Measurements from ENCODE around the gene PROM1.

PROM1 gene, protein sequence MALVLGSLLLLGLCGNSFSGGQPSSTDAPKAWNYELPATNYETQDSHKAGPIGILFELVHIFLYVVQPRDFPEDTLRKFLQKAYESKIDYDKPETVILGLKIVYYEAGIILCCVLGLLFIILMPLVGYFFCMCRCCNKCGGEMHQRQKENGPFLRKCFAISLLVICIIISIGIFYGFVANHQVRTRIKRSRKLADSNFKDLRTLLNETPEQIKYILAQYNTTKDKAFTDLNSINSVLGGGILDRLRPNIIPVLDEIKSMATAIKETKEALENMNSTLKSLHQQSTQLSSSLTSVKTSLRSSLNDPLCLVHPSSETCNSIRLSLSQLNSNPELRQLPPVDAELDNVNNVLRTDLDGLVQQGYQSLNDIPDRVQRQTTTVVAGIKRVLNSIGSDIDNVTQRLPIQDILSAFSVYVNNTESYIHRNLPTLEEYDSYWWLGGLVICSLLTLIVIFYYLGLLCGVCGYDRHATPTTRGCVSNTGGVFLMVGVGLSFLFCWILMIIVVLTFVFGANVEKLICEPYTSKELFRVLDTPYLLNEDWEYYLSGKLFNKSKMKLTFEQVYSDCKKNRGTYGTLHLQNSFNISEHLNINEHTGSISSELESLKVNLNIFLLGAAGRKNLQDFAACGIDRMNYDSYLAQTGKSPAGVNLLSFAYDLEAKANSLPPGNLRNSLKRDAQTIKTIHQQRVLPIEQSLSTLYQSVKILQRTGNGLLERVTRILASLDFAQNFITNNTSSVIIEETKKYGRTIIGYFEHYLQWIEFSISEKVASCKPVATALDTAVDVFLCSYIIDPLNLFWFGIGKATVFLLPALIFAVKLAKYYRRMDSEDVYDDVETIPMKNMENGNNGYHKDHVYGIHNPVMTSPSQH

DNA sequence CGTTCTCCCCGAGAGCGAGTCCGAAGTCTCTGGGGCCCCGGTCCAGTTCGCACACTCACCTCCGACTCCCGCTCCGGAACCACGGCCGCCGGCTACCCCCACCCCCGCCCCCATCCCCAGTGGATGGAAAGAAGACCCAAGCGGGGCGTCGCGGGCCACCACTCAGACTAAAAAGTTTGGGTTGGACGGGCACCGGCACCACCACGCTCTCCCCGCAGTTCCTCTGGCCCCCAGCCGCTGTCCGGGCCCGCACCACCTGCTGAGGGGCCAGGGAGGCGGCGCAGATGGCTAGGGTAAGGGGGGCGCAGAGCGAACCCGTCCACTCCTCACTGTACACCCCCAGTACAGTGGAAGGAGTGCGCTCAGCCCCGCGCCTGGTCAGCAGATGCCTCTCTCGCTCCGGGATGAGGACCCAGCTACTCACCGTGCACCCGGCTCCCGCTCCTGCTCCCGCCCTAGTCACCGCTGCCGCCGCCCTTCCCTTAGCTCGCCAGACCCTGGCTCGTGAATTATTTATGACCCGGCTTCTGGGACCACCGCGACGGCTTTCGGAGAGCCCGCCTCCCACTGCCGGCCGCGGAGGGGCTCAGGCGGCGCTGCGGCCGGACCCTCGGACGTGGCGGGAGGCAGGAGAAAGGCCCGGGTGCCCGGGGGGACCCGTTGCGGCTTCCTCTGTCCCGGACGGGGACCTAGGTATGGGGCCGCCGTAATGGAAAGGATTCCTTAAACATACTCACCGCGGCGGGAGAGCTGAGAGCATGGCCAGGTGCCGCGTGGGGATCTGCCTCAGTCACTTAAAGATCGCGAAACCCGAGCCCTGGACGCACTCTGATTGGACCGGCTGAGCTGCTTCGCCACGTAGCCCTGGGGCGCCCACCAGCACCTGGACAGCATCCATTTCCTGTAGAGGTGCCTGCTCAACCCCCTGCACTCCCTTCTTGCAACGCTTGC, at the start of gene PROM1:
Gene PROM1 (minus strand): TSS at position 783 of the 951 bp plus-strand sequence. CDS start 8,117 bp downstream, outside the sequence.
- peak; percentile 78 for DNase-seq (ENCODE audit: low spot score)

- DNase-seq (ENCODE audit: low spot score), result no peak
Measured at GRCh38 chr4:16133406-16133805, 49.6 kb upstream of the PROM1 start.

DNA sequence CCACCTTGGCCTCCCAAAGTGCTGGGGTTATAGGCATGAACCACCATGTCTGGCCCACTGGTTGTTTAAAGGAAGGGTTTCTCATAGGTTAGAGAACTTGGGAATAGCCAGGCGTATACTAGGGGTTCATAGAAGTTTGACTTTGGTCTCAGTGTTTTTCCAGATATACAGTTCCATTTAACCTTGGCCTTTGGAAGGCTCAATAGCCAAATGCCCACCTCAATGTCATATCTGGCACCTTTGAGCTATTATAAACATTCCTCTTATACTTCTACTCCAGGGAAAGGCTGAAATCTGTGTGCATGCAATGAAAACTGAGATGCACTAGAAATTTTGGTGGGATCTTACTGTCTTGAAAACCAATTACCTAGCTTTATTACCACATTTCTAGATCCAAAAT, 47.5 kb upstream of the PROM1 start:
- no peak for DNase-seq (ENCODE audit: low spot score)

DNA sequence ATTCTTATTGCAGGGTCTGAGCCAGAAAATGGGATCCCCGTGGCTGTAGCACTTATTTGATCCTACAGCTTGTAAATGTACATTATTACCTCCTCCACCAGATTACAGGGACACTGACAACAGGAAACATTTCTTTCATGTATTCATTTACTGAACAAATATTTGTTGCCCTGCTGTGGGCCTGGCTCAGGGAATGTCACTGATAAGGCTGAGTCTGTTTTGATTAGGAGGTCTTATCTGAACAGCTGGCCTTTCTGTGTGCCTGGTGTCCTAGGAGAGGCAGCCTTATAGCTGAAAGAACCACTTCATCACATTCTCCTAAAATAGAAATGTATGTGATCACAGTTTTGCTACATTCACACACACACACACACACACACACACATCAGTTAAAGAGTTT, 45.5 kb upstream of the PROM1 start:
- no peak for DNase-seq (ENCODE audit: low spot score)

- DNase-seq (ENCODE audit: low spot score), result no peak
Measured at GRCh38 chr4:16126714-16127113, 42.9 kb upstream of the PROM1 start.

GRCh38 chr4:16125571-16126445, 42.0 kb upstream of the PROM1 start:
- DNase-seq (ENCODE audit: low spot score), result no peak

GRCh38 chr4:16124232-16124631, 40.4 kb upstream of the PROM1 start:
- DNase-seq (ENCODE audit: low spot score), result no peak

DNA sequence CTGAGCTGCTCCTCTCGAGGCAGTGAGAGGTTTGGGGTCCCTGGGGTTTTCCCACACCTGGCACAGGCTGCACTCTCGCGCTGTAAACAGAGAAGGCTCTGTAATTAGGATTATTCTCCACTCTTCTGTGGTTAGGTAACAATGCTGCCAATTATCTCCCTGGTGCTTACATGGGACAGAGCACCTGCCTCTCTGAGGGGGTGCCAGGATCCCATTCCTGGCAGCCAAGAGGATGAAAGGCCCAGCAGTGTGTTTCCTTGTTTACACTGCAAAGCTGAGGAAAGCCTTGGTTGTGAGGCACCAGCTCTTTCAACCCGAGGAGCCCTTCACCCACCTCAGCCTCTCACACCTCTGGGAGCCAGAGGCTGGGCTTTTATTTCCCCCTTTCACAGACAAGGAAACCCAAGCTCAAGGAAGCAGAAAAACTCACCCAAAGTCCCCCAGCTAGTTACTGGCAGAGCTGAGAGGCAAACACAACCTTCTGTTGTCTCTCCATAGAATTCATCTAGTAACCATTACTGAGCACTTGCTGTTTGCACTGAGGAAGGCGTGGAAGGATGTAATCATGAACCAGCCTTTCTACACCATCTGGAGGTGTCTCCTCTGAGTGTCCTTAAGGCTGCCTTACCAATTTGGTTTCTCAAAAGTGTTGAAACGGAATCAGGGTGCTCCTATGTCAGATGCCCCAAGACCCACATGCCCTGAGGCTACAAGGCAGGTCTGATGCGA, 39.7 kb upstream of the PROM1 start:
- DNase-seq (ENCODE audit: low spot score), result no peak

DNA sequence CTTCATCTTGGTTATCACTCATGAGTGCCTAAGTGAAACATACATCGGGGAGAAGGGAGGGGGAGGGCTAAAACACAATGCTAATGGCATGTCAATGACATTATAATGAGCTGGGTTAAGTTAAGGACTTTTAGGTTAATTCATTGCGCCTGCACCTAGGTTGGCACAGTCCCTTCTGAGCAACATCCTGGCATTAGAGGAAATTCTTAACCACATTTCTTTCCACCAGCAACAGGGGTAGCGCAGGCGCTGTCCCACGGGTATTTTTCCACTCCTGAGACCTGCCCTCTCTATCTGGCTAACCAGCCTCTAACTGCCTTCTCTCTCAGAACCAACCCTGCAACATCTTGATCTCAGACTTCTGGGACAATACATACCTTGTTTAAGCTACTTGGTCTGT, 39.0 kb upstream of the PROM1 start:
- no peak for DNase-seq (ENCODE audit: low spot score)

GRCh38 chr4:16122308-16122711, 38.5 kb upstream of the PROM1 start:
- DNase-seq (ENCODE audit: low spot score), result no peak

DNA sequence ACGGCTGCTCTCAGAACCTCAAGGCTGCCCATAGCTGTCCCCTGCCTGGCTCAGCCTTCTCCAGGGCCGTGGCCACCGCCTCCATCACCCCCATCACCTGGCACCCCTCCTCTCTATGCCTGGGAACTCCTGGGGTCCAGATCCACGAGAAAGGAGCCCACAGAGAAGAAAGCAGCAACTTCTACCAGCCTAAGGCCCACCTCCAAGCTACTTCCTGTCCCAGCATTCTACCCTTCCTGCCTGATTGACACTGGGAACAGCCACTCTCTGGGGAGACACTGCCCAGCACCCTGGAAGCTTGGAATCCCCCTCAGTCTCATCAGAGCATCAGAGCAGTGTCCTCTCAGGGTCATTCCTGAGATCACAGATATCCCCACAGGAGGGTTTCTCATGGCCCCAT, 36.9 kb upstream of the PROM1 start:
- DNase-seq (ENCODE audit: low spot score), result no peak

GRCh38 chr4:16119981-16120380, 36.2 kb upstream of the PROM1 start:
- no peak for DNase-seq (ENCODE audit: low spot score)

GRCh38 chr4:16118090-16118489, 34.3 kb upstream of the PROM1 start:
- DNase-seq (ENCODE audit: low spot score), result no peak

GRCh38 chr4:16117164-16117563, 33.3 kb upstream of the PROM1 start:
- DNase-seq (ENCODE audit: low spot score), result no peak

DNA sequence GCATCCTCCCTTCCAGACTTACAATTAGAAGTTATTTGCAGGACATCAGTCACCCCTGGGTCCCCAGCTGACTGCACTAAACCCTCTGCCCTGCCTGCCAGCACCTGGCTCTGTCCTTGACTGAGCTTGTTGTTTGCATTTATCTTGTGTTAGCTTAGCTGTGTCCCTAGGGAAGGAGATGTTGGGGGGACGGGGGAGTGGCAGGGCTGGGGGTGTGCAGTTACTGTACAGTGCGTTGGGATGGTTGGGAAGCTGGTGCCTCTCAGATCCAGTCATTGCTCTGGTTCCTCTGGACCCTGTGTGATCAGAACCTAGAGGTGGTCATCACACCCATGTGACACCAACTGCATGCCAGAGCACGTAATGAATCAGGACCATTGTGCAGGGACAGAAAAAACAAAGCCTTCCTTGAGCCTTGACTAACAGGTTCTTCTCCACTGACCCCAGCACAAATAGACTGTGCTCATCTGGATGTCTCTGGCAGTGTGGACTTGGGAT, 32.7 kb upstream of the PROM1 start:
- no peak for DNase-seq (ENCODE audit: low spot score)

DNA sequence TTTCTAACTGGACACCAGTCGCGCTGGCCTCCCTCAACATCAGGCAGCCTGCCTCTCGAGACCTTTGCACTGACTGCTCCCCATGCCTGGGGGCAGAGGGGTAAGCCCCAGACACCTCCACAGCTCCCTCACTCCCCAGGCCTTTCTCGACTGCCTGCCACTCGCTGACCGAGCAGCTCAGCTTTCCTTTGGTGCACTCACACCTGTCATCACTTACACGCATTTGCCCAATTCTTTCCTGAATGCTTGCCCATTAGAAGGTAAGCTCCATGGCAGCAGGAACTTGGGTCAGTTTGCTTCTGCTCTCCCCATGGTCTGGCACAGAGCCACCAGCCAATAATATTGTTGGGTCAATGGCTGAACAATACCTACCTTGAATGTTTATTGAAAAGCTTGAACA, 32.2 kb upstream of the PROM1 start:
- DNase-seq (ENCODE audit: low spot score), result no peak

GRCh38 chr4:16114546-16114945, 30.7 kb upstream of the PROM1 start:
- no peak for DNase-seq (ENCODE audit: low spot score)

DNA sequence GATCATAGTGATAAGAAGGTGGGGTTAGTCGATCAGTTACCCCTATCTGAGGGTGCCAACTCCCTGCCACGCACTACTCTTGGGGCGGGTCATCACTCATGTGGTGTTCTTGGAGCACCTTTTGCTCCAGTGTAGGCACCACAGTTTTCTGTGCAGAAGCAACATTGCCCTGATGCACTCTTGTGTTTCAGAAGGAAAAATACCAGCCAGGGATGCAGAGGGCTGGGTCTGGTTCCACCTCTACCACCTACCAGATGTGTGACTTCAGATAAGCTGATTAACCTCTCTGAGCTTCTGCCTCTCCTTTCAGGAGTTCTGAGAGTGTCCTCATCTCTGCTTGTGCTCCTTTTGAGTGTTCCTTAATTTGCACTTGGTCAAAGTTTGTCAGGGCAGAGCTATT, 29.9 kb upstream of the PROM1 start:
- DNase-seq (ENCODE audit: low spot score), result no peak

GRCh38 chr4:16111533-16111932, 27.7 kb upstream of the PROM1 start:
- no peak for DNase-seq (ENCODE audit: low spot score)

DNA sequence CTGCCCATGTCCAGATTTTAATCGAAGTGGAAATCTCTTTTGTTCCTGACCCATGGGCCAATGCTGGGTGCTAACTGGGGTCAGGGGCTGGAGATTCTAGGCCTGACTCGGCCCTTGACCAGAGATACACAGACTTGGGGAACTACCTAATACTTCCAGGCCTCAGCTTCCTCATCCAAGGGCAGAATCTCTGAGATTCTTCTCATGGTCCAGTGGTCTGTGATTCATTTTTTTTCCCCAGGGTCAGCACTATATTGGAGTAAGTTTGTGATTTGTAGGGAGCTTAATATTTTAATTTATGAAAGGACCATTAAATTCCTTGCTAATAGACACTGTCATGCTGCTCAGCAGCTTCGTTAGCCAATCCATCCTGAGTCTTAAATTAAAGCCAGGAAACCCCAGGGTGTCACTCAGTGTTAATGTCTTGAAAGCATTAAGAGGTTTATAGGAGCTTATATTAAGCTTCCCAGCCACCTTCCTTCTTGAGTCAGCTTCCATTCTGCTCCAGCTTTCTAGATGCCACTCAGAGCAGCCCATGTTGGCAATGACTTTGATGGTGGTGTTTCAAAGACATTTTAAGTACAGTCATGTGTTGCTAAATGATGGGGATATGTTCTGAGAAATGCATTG, 27.0 kb upstream of the PROM1 start:
- DNase-seq (ENCODE audit: low spot score), result no peak
